B cell (primary cell): ENCODE measurements around the gene NUCKS1.

Experiments
- EZH2 ChIP-seq: IDR thresholded peaks from 2 replicates; pipeline ENCODE4 v1.6.1; 2012; ENCODE audit warnings: borderline replicate concordance, low read depth, mild to moderate bottlenecking, moderate library complexity, low read length; ENCODE audit not compliant: insufficient read depth, poor library complexity, severe bottlenecking
- TF ChIP-seq, protein P1 (sequence below): fragments of 200-600 bp; IDR thresholded peaks from one replicate; pipeline ENCODE4 v1.8.0; 2022; ENCODE audit warnings: antibody characterized with exemption, mild to moderate bottlenecking

DNA sequence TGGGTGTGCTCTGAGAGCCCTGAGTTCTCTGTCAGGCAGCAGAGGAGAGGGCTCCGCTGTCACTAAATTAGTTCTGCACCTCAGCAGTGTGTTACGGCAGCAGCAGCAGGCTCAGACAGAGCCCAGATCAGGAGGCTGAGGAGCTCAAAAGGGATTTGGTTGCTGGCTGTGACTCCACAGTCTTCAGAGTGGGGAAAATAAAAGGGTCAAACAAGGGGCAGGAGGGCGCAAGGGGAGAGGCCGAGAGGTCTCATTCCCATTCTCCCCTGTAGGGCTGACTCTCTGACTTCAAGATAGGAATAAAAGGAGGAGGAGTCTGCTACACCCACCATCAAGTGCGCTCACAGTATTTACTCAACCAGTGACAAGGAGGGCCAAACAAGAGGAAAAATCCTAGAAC, 60.5 kb downstream of the NUCKS1 start:
- TF ChIP-seq, protein P1, sequence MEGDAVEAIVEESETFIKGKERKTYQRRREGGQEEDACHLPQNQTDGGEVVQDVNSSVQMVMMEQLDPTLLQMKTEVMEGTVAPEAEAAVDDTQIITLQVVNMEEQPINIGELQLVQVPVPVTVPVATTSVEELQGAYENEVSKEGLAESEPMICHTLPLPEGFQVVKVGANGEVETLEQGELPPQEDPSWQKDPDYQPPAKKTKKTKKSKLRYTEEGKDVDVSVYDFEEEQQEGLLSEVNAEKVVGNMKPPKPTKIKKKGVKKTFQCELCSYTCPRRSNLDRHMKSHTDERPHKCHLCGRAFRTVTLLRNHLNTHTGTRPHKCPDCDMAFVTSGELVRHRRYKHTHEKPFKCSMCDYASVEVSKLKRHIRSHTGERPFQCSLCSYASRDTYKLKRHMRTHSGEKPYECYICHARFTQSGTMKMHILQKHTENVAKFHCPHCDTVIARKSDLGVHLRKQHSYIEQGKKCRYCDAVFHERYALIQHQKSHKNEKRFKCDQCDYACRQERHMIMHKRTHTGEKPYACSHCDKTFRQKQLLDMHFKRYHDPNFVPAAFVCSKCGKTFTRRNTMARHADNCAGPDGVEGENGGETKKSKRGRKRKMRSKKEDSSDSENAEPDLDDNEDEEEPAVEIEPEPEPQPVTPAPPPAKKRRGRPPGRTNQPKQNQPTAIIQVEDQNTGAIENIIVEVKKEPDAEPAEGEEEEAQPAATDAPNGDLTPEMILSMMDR = no peak
- no peak for TF ChIP-seq EZH2
